HG03095 (cell line): Measurements from ENCODE around the gene MAU2.

ENCODE experiments used
- ATAC-seq: cut with Tn5 transposase; IDR thresholded peaks from one replicate; pipeline ENCODE4 v1.9.1; 2021; ENCODE audit warnings: moderate library complexity; ENCODE audit not compliant: unreplicated experiment

Gene MAU2

GRCh38 chr19:19407633-19407930, 87.0 kb downstream of the MAU2 start:
- no peak for ATAC-seq
